GM12891 (cell line): ENCODE data around the gene ATOSB.

Source experiments
- DNase-seq: peaks from one replicate; pipeline ENCODE4 v3.0.0; 2011; ENCODE audit warnings: low spot score; ENCODE audit not compliant: insufficient read length
- FAIRE-seq: peaks from 2 replicates; lab custom pipeline; 2011; peaks lifted over from hg19 to GRCh38; lab: Jason Lieb, UNC
- PAX5 ChIP-seq: IDR thresholded peaks from 2 replicates; pipeline ENCODE4 v1.6.1; 2011; ENCODE audit warnings: low read length, moderate library complexity, mild to moderate bottlenecking; ENCODE audit not compliant: insufficient read depth, severe bottlenecking
- POLR2A ChIP-seq: IDR thresholded peaks from 2 replicates; pipeline ENCODE4 v1.6.1; 2011; ENCODE audit warnings: low read depth, low read length, control low read depth
- POLR2AphosphoS5 ChIP-seq: IDR thresholded peaks from 2 replicates; pipeline ENCODE4 v1.6.1; 2011; ENCODE audit warnings: low read depth, low read length, control low read depth
- POU2F2 ChIP-seq: IDR thresholded peaks from 2 replicates; pipeline ENCODE4 v1.6.1; 2011; ENCODE audit warnings: low read depth, mild to moderate bottlenecking, control low read depth, low read length, moderate library complexity
- SPI1 ChIP-seq: IDR thresholded peaks from 2 replicates; pipeline ENCODE4 v1.6.1; 2011; ENCODE audit warnings: low read depth, low read length, control low read depth
- TAF1 ChIP-seq: IDR thresholded peaks from 2 replicates; pipeline ENCODE4 v1.6.1; 2011; ENCODE audit warnings: low read depth, low read length, control low read depth

Gene ATOSB

DNA sequence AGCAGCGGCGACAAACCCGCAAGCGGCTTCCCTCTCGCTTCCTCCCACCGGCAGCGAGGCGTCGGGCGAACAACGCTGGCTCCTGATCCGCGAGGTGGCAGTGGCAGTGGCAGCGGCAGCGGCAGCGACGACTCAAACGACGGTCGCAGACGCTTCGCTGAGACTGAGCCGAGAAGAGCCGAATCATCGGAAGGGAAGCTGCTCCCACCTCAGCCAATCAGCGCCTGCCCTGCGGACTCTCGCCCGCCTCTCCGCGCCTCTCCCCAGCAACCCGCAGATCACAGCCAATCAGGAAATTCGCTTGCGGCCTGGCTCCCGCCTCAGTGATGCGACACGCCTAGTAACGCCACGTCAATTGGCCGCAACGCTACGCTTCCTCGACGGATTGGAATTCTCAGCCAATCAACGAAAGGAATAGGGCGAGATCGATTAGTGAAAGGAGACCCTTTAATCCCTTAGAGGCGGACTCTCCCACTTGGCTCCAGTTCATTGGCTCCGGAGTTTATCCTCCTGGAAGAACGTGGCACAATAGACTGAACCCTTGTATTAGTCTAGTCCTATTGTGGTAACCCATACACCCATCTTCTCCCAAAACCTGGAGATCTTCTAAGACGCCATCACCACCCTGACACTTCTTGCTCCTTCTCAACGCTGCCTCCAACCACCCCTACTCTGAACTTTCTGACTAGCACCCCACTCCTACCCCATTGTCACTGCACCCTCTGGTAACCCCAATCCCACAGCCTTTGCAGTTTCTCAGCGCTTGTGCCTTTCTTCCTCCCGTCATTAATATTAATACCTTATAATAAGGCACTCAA is 43.0 kb downstream of the ATOSB start, which contains the start of gene VCP:
VCP (minus strand) TSS at position 165 of the 818 bp plus-strand sequence. CDS start 272 bp downstream, outside the sequence.
- peak; percentile 94 for DNase-seq
- peak; percentile 99 for FAIRE-seq
- TF ChIP-seq POU2F2 (no peak), PAX5 (no peak), POLR2AphosphoS5 (peak; percentile 83), POLR2A (peak; percentile 85), SPI1 (no peak), TAF1 (no peak)

DNA sequence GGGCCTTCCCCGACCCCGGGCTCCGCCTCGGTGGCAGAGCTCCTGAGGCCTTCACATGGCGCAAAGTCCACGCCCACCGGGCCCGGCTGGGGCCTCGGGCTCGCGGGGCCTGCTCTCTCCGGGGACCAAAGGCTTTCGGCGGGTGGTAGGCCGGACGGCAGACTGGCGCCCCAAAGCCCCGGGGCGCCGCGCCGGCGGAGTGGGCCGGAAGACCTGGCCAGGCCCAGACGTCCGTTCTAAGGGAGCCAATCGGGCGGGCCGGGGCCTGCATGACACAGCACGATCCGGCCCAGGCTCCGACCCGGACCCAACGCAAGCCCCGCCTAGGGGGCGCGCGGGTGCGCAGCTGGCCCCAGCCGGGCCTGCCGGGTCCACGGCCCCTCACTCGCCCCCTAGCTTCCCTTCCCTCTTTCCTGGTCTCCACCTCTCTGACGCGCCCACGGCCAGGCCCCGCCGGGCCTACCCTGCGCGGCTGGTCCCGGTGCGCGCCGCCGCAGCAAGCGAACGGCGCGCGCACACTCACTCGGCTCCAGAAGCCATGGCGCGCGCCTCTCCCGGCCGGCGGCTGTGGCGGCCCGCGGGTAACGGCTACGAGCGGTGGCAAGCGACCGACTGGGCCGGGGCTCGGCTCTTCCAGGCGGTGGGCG is 43.7 kb downstream of the ATOSB start:
- DNase-seq (peak; percentile 75), FAIRE-seq (no peak)

DNA sequence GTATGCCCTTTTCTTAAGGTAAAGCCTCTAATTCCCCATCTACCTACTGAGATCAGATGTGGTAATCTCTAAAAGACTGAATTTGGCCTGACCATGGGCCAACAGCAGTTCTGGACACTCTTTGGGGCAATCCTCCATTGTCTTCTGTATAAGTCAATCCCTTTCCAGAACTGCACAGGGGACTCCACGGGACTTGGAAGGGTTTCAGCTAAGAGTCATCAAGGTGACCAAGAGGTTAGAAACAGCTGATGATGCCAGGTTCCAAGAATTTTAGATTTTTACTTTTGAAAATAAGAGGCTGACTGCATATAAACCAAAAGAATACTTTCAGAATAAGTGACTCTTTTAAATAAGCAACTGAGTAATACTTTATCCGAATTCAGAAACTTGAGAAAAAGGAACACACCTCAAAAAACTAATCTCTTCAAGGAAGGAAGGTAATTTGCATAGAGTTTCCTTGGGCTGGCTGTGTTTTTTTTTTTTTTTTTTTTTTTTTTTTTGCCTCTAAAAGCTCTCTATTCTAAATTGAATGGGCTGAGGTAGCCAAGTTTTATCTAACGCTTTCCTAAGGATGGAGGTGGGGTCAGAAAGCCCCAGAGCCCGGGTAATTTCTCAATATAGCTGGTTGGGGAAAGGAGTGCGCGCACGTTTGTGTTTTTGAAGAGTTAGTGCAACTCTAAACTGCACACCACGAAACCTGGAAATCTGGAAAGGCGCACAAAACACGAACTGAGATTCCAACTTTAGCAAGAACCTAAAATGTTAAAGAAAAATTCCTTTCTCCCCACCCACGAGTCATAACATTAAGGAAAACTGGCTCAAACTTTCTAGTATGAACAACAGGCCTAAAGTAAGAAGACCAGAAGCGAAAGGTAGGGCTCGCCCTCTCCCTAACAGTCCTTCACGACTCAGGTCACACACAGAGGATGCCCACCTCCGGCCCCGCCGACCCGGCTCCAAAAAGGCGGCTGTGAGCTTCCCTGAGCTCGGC is 44.5 kb downstream of the ATOSB start:
- FAIRE-seq: no peak
- TF ChIP-seq POLR2A (no peak), POLR2AphosphoS5 (no peak), POU2F2 (no peak), TAF1 (no peak; the same call in 1 of the 2 replicates), SPI1 (no peak), PAX5 (no peak)
- no peak for DNase-seq

More for the DNA sequence above, 43.7 kb downstream of the ATOSB start:
- peak; percentile 38 for TF ChIP-seq POLR2AphosphoS5
- TF ChIP-seq TAF1: peak; percentile 41; the same call in 1 of the 2 replicates
- TF ChIP-seq POU2F2: 0 out of 2 replicates have a peak, but pooled peaks have one; percentile 19
- no peak for TF ChIP-seq PAX5
- TF ChIP-seq POLR2A: peak; percentile 68
- no peak for TF ChIP-seq SPI1

DNA sequence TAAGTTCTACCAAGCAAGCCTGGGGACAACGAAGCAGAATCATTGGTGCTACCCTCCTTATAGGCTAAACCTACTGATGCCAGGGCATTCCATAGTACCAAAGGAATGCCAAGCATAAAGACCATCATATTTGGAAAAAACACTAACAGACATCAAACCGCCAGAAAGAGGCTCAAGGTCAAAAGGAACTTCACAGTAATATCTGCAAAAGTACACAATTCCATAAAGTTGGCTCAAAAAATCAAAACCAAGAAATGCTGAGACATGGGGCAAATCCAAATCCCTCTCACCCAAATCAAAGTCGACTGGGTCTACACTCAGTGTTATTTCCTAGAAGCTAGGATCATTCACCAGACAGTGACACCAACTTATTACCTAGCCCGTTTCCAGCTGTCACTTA is 46.6 kb downstream of the ATOSB start:
- no peak for FAIRE-seq

DNA sequence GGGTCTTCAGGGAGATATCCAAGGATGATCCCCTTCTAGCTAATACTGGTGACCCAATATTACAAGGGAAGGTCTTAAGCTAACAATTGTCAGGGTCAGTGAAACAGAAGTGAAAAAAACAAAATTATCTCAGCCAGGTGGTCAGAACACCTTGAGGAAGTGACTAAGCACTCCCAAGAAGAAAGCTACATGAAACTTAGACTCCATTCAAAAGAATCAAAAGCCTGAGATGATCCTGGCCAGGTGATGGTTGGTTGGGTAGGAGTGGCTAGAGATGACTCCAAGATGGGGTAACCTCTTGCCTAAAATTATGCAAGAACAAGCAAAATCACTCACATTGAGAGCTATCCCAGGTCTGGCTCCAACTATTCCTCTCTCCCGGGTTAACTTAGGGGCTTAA is 48.6 kb downstream of the ATOSB start:
- DNase-seq: no peak
- FAIRE-seq: no peak
- TF ChIP-seq POU2F2: no peak
- no peak for TF ChIP-seq PAX5
- TF ChIP-seq POLR2AphosphoS5: no peak
- TF ChIP-seq POLR2A: no peak
- no peak for TF ChIP-seq SPI1
- TF ChIP-seq TAF1: no peak

More for the DNA sequence above, 46.6 kb downstream of the ATOSB start:
- no peak for DNase-seq
- TF ChIP-seq POU2F2: no peak
- no peak for TF ChIP-seq PAX5
- no peak for TF ChIP-seq SPI1
- TF ChIP-seq TAF1: no peak
- TF ChIP-seq POLR2A: no peak
- no peak for TF ChIP-seq POLR2AphosphoS5

DNA sequence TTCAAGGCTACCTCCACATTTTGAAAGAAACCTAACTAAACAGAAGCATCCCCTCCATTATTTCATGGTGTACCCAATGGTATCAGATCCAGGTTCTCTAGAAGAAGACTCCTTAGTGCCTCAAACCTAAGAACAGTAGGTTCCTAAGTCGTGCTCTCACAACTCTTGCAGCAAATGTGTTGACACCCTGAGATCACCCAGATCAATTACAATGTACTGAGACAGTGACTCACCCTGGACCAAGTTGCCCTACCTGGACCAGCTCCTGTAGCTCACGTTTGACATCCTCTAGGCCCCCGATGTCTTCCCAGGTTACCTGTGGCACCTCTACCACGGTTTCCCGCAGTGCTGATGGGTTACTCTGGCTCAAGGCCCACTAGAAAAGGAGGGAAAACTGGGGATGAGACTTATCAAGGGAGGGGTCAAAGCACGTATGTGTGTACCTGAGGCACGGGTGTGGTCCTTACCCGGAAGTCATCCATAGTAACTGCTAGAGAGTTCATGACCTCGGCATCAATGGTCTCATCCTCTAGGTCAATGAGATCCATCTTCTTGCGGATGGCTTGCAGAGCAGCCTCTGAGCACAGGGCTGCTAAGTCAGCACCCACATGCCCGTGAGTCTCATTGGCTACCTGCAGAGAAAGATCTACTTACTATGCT is 55.0 kb downstream of the ATOSB start:
- FAIRE-seq (no peak), DNase-seq (no peak)
- TF ChIP-seq POU2F2 (no peak), POLR2AphosphoS5 (peak; percentile 24; the same call in 1 of the 2 replicates), PAX5 (no peak), TAF1 (no peak), SPI1 (no peak)

DNA sequence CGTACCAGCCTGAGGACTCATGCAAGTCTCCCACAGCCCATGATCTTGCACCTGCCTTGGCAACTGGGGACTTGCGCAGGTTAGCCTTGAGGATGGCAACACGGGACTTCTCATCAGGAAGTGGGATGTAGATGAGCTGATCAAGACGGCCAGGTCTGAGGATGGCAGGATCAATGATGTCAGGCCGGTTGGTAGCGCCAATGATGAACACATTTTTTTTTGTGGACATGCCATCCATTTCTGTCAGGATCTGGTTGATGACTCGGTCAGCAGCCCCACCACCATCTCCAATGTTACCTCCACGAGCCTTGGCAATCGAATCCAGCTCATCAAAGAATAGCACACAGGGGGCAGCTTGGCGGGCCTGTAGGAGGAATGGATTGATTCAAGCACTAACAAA is 56.2 kb downstream of the ATOSB start:
- no peak for FAIRE-seq
- no peak for TF ChIP-seq POU2F2
- no peak for TF ChIP-seq TAF1
- TF ChIP-seq POLR2A: no peak
- no peak for TF ChIP-seq SPI1
- TF ChIP-seq PAX5: no peak
- DNase-seq: no peak

DNA sequence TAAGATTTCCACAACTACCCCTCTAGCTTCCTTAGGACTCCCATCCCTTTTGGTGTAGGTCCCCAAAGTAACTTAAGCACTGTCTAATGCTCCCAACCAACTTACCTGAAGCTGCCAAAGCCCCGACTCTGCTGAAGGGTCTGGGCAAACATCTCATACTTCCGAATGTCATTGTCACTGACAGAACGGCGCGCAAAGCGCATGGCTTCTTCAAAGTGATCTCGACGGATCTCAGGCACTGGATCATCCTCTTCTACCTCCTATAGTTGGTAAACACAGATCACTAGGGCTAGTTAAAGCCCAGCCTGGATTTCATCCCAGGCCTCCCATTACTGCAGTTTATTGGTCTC is 58.4 kb downstream of the ATOSB start:
- TF ChIP-seq POLR2AphosphoS5 (peak; percentile 72), TAF1 (no peak), PAX5 (no peak), POU2F2 (no peak), POLR2A (no peak)
- DNase-seq: no peak
- FAIRE-seq: no peak
